SK-N-SH treated with all-trans-retinoic acid at 6 μM for 48 hours (cell line): ENCODE data around the gene CNTN1.

Source experiments
- ATAC-seq: fragments of 200-7000 bp; cut with Tn5 transposase; 3 replicates; pipeline ENCODE4 v1.9.1; 2020; ENCODE audit warnings: mild to moderate bottlenecking, moderate library complexity
- ARNTL ChIP-seq: fragments of 450-650 bp; formaldehyde crosslinking; IDR thresholded peaks from 2 replicates; pipeline ENCODE4 v1.5.0; 2020; ENCODE audit warnings: low read depth, mild to moderate bottlenecking, moderate library complexity, borderline replicate concordance
- CREB5 ChIP-seq: fragments of 250-450 bp; sonication (Bioruptor Pico); IDR thresholded peaks from 2 replicates; pipeline ENCODE4 v1.5.1; 2020; ENCODE audit warnings: low read depth, mild to moderate bottlenecking, moderate library complexity
- CSDC2 ChIP-seq: fragments of 250-450 bp; sonication (Bioruptor Pico); IDR thresholded peaks from 2 replicates; pipeline ENCODE4 v1.5.0; 2020; ENCODE audit warnings: mild to moderate bottlenecking, moderate library complexity
- CSRNP3 ChIP-seq: fragments of 250-450 bp; sonication (Bioruptor Pico); IDR thresholded peaks from 2 replicates; pipeline ENCODE4 v1.5.1; 2021; ENCODE audit warnings: mild to moderate bottlenecking, moderate library complexity
- ESRRG ChIP-seq: fragments of 250-450 bp; sonication (Bioruptor Pico); IDR thresholded peaks from 2 replicates; pipeline ENCODE4 v1.6.1; 2021; ENCODE audit warnings: mild to moderate bottlenecking
- GLIS3 ChIP-seq: fragments of 250-450 bp; sonication (Bioruptor Pico); IDR thresholded peaks from 2 replicates; pipeline ENCODE4 v1.5.0; 2020; ENCODE audit warnings: mild to moderate bottlenecking, moderate library complexity
- ISL1 ChIP-seq: fragments of 250-450 bp; sonication (Bioruptor Pico); IDR thresholded peaks from 2 replicates; pipeline ENCODE4 v2.1.2; 2022; ENCODE audit warnings: mild to moderate bottlenecking, moderate library complexity
- OSR1 ChIP-seq: fragments of 250-450 bp; sonication (Bioruptor Pico); IDR thresholded peaks from 2 replicates; pipeline ENCODE4 v1.8.0; 2022; ENCODE audit warnings: moderate library complexity, mild to moderate bottlenecking, inconsistent platforms
- PATZ1 ChIP-seq: fragments of 250-450 bp; sonication (Bioruptor Pico); IDR thresholded peaks from 2 replicates; pipeline ENCODE4 v1.8.0; 2020; ENCODE audit warnings: mild to moderate bottlenecking, moderate library complexity, borderline replicate concordance
- POU6F1 ChIP-seq: fragments of 250-450 bp; sonication (Bioruptor Pico); IDR thresholded peaks from 2 replicates; pipeline ENCODE4 v1.8.0; 2021; ENCODE audit warnings: low read depth, mild to moderate bottlenecking, moderate library complexity, borderline replicate concordance
- PPARA ChIP-seq: fragments of 250-450 bp; sonication (Bioruptor Pico); IDR thresholded peaks from 2 replicates; pipeline ENCODE4 v1.5.0; 2020; ENCODE audit warnings: mild to moderate bottlenecking, borderline replicate concordance
- RARB ChIP-seq: fragments of 250-450 bp; sonication (Bioruptor Pico); IDR thresholded peaks from 2 replicates; pipeline ENCODE4 v1.8.0; 2021; ENCODE audit warnings: mild to moderate bottlenecking, moderate library complexity
- TCF4 ChIP-seq: fragments of 250-450 bp; sonication (Bioruptor Pico); IDR thresholded peaks from 2 replicates; pipeline ENCODE4 v1.8.0; 2021; ENCODE audit warnings: mild to moderate bottlenecking, moderate library complexity, borderline replicate concordance
- TOX ChIP-seq: fragments of 250-450 bp; sonication (Bioruptor Pico); IDR thresholded peaks from 2 replicates; pipeline ENCODE4 v1.8.0; 2021; ENCODE audit warnings: mild to moderate bottlenecking, moderate library complexity, borderline replicate concordance
- TSHZ2 ChIP-seq: fragments of 250-450 bp; sonication (Bioruptor Pico); IDR thresholded peaks from 2 replicates; pipeline ENCODE4 v1.5.0; 2020; ENCODE audit warnings: mild to moderate bottlenecking, moderate library complexity
- ZC3H10 ChIP-seq: fragments of 250-450 bp; sonication (Bioruptor Pico); IDR thresholded peaks from 2 replicates; pipeline ENCODE4 v1.5.1; 2021; ENCODE audit warnings: mild to moderate bottlenecking, moderate library complexity
- ZFP3 ChIP-seq: fragments of 250-450 bp; sonication (Bioruptor Pico); IDR thresholded peaks from 2 replicates; pipeline ENCODE4 v1.5.0; 2020; ENCODE audit warnings: mild to moderate bottlenecking, moderate library complexity
- ZFP30 ChIP-seq: fragments of 450-650 bp; formaldehyde crosslinking; IDR thresholded peaks from 2 replicates; pipeline ENCODE4 v1.5.0; 2022; ENCODE audit warnings: mild to moderate bottlenecking, moderate library complexity
- ZNF565 ChIP-seq: fragments of 450-650 bp; formaldehyde crosslinking; conservative IDR thresholded peaks from 2 replicates; pipeline ENCODE4 v1.5.0; 2020; ENCODE audit warnings: low read depth, mild to moderate bottlenecking, moderate library complexity
- ZNF70 ChIP-seq: fragments of 450-650 bp; formaldehyde crosslinking; IDR thresholded peaks from 2 replicates; pipeline ENCODE4 v1.5.0; 2020; ENCODE audit warnings: mild to moderate bottlenecking, moderate library complexity
- ZNF8 ChIP-seq: fragments of 450-650 bp; formaldehyde crosslinking; IDR thresholded peaks from 2 replicates; pipeline ENCODE4 v1.5.0; 2020; ENCODE audit warnings: mild to moderate bottlenecking, moderate library complexity

Gene CNTN1

GRCh38 chr12:40701756-40702155, 9.5 kb downstream of the CNTN1 start:
- no peak for ATAC-seq
- TF ChIP-seq ARNTL (no peak), ZNF565 (CRISPR knock-in tag) (no peak), OSR1 (no peak), ZNF70 (no peak), RARB (CRISPR knock-in tag) (no peak), PPARA (no peak), CREB5 (CRISPR knock-in tag) (no peak), TSHZ2 (CRISPR knock-in tag) (no peak), CSRNP3 (CRISPR knock-in tag) (no peak), GLIS3 (no peak), CSDC2 (CRISPR knock-in tag) (no peak), ESRRG (CRISPR knock-in tag) (no peak), POU6F1 (CRISPR knock-in tag) (no peak), ZFP30 (no peak), TOX (CRISPR knock-in tag) (no peak), ZFP3 (CRISPR knock-in tag) (no peak), ZC3H10 (CRISPR knock-in tag) (no peak), ISL1 (no peak), PATZ1 (CRISPR knock-in tag) (no peak)

GRCh38 chr12:40711121-40711520, 18.9 kb downstream of the CNTN1 start:
- ATAC-seq: no peak
- TF ChIP-seq CREB5 (CRISPR knock-in tag): no peak
- TF ChIP-seq CSDC2 (CRISPR knock-in tag): no peak
- TF ChIP-seq ZNF565 (CRISPR knock-in tag): no peak
- TF ChIP-seq PPARA: no peak
- TF ChIP-seq CSRNP3 (CRISPR knock-in tag): no peak
- no peak for TF ChIP-seq TCF4
- no peak for TF ChIP-seq TOX (CRISPR knock-in tag)
- TF ChIP-seq RARB (CRISPR knock-in tag): no peak
- no peak for TF ChIP-seq OSR1
- no peak for TF ChIP-seq ZNF70
- no peak for TF ChIP-seq ZNF8 (CRISPR knock-in tag)
- no peak for TF ChIP-seq TSHZ2 (CRISPR knock-in tag)
- no peak for TF ChIP-seq ZFP3 (CRISPR knock-in tag)
- no peak for TF ChIP-seq POU6F1 (CRISPR knock-in tag)
